Fibroblast of lung (primary cell): ENCODE measurements around the gene C1orf146. TPM values are rescaled to one million over a fixed set of nuclear protein-coding genes. Genes with fewer than 3 reads are reported as not detected.

Experiments
- DNase-seq, 2 donors: peaks; one replicate each; pipeline versions ENCODE4 v3.0.0 to v3.0.0-alpha.2; 2010; ENCODE audit warnings: low read depth in 2 of 2
- H2AFZ ChIP-seq: 2 replicates; pipeline ENCODE4 v1.5.1; 2012; ENCODE audit warnings: low read length, control low read depth, inconsistent platforms
- H3K27ac ChIP-seq: 2 replicates; pipeline ENCODE4 v1.5.1; 2011; ENCODE audit warnings: low read length, control low read depth; ENCODE audit not compliant: insufficient read depth
- H3K27me3 ChIP-seq: 2 replicates; pipeline ENCODE4 v1.5.1; 2011; ENCODE audit warnings: mild to moderate bottlenecking, low read length; ENCODE audit not compliant: control insufficient read depth, insufficient read depth
- H3K36me3 ChIP-seq: 2 replicates; pipeline ENCODE4 v1.5.1; 2011; ENCODE audit warnings: low read length; ENCODE audit not compliant: control insufficient read depth, insufficient read depth
- H3K4me1 ChIP-seq: 2 replicates; pipeline ENCODE4 v1.5.1; 2011; ENCODE audit warnings: low read length; ENCODE audit not compliant: control insufficient read depth, insufficient read depth; ENCODE audit errors: extremely low read depth
- H3K4me2 ChIP-seq: 2 replicates; pipeline ENCODE4 v1.5.1; 2011; ENCODE audit warnings: low read length, control low read depth; ENCODE audit not compliant: insufficient read depth; ENCODE audit errors: extremely low read depth
- H3K4me3 ChIP-seq, 4 experiments: fragments of 200-600 bp in 1 of 4; sonication (generic) in 1 of 4; replicated peaks in 1 of 4; 2 replicates each; pipeline ENCODE4 v1.5.1; 2011 to 2016; ENCODE audit warnings: low read length in 4 of 4, low read depth in 3 of 4, mild to moderate bottlenecking in 3 of 4, control low read depth in 2 of 4, inconsistent platforms in 1 of 4, mixed read lengths in 1 of 4; ENCODE audit not compliant: insufficient read depth in 1 of 4; ENCODE audit errors: control extremely low read depth in 1 of 4
- H3K79me2 ChIP-seq: 2 replicates; pipeline ENCODE4 v1.5.1; 2012; ENCODE audit warnings: mild to moderate bottlenecking, low read length, inconsistent platforms; ENCODE audit not compliant: control insufficient read depth, insufficient read depth
- H3K9ac ChIP-seq: 2 replicates; pipeline ENCODE4 v1.5.1; 2011; ENCODE audit warnings: mild to moderate bottlenecking, low read length, control low read depth; ENCODE audit not compliant: insufficient read depth
- H3K9me3 ChIP-seq: 2 replicates; pipeline ENCODE4 v1.5.1; 2012; ENCODE audit warnings: low read depth, low read length; ENCODE audit not compliant: control insufficient read depth, insufficient read depth
- H4K20me1 ChIP-seq: 2 replicates; pipeline ENCODE4 v1.5.1; 2011; ENCODE audit warnings: low read length; ENCODE audit not compliant: control insufficient read depth, insufficient read depth; ENCODE audit errors: extremely low read depth
- EZH2 ChIP-seq: IDR thresholded peaks from 2 replicates; pipeline ENCODE4 v1.5.1; 2012; ENCODE audit warnings: low read length, control low read depth, mild to moderate bottlenecking; ENCODE audit errors: missing control alignments
- polyA plus RNA-seq, 2 donors: library from polyadenylated mRNA; depleted of rRNA in 1 of 2; stranded (reverse) in 1 of 2; unstranded in 1 of 2; fragments of >200 nt; gene quantifications; 2 replicates each; pipeline ENCODE4 v1.2.1, GENCODE V29; 2011 to 2012; ENCODE audit warnings: missing spikeins in 1 of 2
- total RNA-seq: library from RNA; depleted of rRNA; stranded (reverse); fragments of >200 nt; gene quantifications from 2 replicates; pipeline ENCODE4 v1.2.1, GENCODE V29; 2014
- TF ChIP-seq, protein P1 (sequence below), 2 donors: IDR thresholded peaks in 1 of 2; conservative IDR thresholded peaks in 1 of 2; 1 replicate in 1 of 2; 2 replicates in 1 of 2; pipeline ENCODE4 v1.5.1; 2011 to 2012; ENCODE audit warnings: low read length in 2 of 2, control low read depth in 1 of 2, inconsistent platforms in 1 of 2, low read depth in 1 of 2, mild to moderate bottlenecking in 1 of 2

Gene C1orf146
- total and polyA plus RNA-seq, 2 donors (not counting 1 experiment from before 2014, with no cell fraction given) = not detected

DNA sequence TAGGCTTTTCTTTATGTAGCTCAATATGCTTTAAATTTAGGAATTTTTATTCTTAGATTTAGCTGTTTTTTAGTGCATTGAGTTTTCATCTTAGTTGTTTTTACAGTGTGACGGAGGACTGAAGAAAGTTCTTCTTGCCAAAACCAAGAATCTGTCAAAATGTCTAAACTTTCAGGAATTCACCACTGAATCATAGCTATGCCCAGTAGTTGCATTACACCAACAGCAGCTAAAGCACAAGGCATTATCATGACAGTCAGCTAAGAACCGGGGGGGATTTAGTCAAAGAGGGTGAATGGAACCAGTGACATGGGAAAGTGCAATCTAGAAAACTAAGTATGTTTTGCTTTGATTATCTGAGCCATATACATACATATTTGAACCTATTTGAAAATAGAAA lies 6.5 kb upstream of the C1orf146 start:
- no peak overlapping the region for H3K27ac ChIP-seq

DNA sequence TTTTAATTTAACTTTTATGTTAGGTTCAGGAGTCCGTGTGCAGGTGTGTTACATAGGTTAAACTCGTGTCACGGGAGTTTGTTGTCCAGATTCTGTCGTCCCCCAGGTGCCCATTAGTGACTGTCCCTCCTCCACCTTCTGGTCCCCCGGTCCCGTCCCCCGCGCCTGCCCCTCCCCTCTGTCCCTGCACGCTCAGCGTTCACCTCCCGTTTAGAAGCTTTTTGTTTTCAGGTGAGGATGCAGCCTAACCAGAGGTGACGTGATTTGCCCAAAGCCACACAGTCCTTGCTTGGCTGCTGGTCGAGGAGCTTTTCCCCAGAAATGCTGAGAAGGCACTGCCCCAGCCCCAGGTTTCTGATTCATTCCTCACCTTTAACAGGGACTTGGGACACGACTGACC lies 844 bp downstream of the C1orf146 start:
- no peaks in the 10 kb centered on the region for H3K79me2 ChIP-seq
- no peaks in the 10 kb centered on the region for H3K27me3 ChIP-seq
- H3K36me3 ChIP-seq = no peaks in the 10 kb centered on the region
- no peak overlapping the region for H2AFZ ChIP-seq
- no peak overlapping the region for H3K9ac ChIP-seq
- no peaks in the 10 kb centered on the region for H3K4me1 ChIP-seq
- no peaks in the 10 kb centered on the region for H3K9me3 ChIP-seq
- no peak overlapping the region for H3K4me3 ChIP-seq
- no peak overlapping the region for H3K4me2 ChIP-seq
- H3K27ac ChIP-seq = no peak overlapping the region
- no peak for TF ChIP-seq EZH2
- TF ChIP-seq, protein P1, sequence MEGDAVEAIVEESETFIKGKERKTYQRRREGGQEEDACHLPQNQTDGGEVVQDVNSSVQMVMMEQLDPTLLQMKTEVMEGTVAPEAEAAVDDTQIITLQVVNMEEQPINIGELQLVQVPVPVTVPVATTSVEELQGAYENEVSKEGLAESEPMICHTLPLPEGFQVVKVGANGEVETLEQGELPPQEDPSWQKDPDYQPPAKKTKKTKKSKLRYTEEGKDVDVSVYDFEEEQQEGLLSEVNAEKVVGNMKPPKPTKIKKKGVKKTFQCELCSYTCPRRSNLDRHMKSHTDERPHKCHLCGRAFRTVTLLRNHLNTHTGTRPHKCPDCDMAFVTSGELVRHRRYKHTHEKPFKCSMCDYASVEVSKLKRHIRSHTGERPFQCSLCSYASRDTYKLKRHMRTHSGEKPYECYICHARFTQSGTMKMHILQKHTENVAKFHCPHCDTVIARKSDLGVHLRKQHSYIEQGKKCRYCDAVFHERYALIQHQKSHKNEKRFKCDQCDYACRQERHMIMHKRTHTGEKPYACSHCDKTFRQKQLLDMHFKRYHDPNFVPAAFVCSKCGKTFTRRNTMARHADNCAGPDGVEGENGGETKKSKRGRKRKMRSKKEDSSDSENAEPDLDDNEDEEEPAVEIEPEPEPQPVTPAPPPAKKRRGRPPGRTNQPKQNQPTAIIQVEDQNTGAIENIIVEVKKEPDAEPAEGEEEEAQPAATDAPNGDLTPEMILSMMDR (conservative IDR thresholded peaks at IDR 0.05 in 1 of 2, IDR thresholded peaks at IDR 0.05 in 1 of 2; ENCODE audit: low read depth in 1 of 2, low read length in 2 of 2) = no peak
- DNase-seq = no peak
- no peaks in the 10 kb centered on the region for H4K20me1 ChIP-seq

More for the DNA sequence above, 6.5 kb upstream of the C1orf146 start:
- no peaks in the 10 kb centered on the region for H4K20me1 ChIP-seq
- H3K79me2 ChIP-seq = no peaks in the 10 kb centered on the region
- no peaks in the 10 kb centered on the region for H3K27me3 ChIP-seq
- no peak overlapping the region for H3K4me3 ChIP-seq
- DNase-seq = peak; percentile 70 to 87
- no peaks in the 10 kb centered on the region for H3K36me3 ChIP-seq
- no peak overlapping the region for H2AFZ ChIP-seq
- H3K9me3 ChIP-seq = no peaks in the 10 kb centered on the region
- no peak overlapping the region for H3K4me2 ChIP-seq
- H3K4me1 ChIP-seq = no peaks in the 10 kb centered on the region
- no peak overlapping the region for H3K9ac ChIP-seq
- TF ChIP-seq, protein P1 (conservative IDR thresholded peaks at IDR 0.05 in 1 of 2, IDR thresholded peaks at IDR 0.05 in 1 of 2; ENCODE audit: low read depth in 1 of 2, low read length in 2 of 2) = no peak

DNA sequence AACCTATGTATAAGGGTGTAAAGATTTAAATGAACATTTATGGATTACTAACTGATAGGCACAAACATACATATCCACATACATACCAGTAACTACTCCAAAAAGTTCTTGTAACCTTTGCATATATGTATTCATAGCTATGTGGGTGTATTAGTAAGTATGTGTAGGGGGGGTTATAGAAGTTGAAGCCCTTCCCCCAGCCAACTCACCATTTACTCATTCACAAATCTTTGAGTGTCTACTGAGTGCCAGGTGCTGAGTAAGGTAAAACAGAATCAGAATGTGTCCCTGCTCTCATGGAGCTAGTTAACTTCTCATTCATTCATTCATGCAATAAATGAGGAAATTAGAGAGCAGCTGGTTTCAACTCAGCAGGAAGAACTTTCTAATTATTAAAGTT lies 1.3 kb downstream of the C1orf146 start:
- Histone ChIP-seq H3K9me3 (no peaks in the 10 kb centered on the region), H3K9ac (no peak overlapping the region), H2AFZ (no peak overlapping the region), H3K4me1 (no peaks in the 10 kb centered on the region), H3K4me2 (no peak overlapping the region), H3K4me3 (no peak overlapping the region), H3K36me3 (no peaks in the 10 kb centered on the region), H3K27me3 (no peaks in the 10 kb centered on the region), H3K79me2 (no peaks in the 10 kb centered on the region), H4K20me1 (no peaks in the 10 kb centered on the region), H3K27ac (no peak overlapping the region)
- TF ChIP-seq EZH2 = no peak
- TF ChIP-seq, protein P1 (conservative IDR thresholded peaks at IDR 0.05 in 1 of 2, IDR thresholded peaks at IDR 0.05 in 1 of 2; ENCODE audit: low read depth in 1 of 2, low read length in 2 of 2) = no peak
- peak in 1 of 2 donors; percentile 4 for DNase-seq
